Suprapubic skin (tissue), 4 donors: ENCODE measurements around the gene ARL13B.

Experiments
- EP300 ChIP-seq: sonication (generic); formaldehyde crosslinking; IDR thresholded peaks from one replicate; pipeline ENCODE4 v1.6.1; 2017; ENCODE audit warnings: antibody characterized with exemption
- POLR2A ChIP-seq, 2 donors: fragments of 450-650 bp; IDR thresholded peaks; one replicate each; pipeline ENCODE4 v1.6.1; 2017; ENCODE audit warnings: antibody characterized with exemption in 2 of 2, mild to moderate bottlenecking in 2 of 2, moderate library complexity in 2 of 2
- POLR2AphosphoS5 ChIP-seq, 3 donors: sonication (generic); formaldehyde crosslinking; IDR thresholded peaks; one replicate each; pipeline ENCODE4 v1.6.1; 2017; ENCODE audit warnings: antibody characterized with exemption in 3 of 3
- TF ChIP-seq, protein P1 (sequence below), 2 donors: fragments of 200-600 bp in 1 of 2; fragments of 450-650 bp in 1 of 2; sonication (generic) in 1 of 2; IDR thresholded peaks; one replicate each; pipeline ENCODE4 v1.5.1; 2016 to 2019; ENCODE audit warnings: antibody characterized with exemption in 2 of 2, mild to moderate bottlenecking in 1 of 2, moderate library complexity in 1 of 2

DNA sequence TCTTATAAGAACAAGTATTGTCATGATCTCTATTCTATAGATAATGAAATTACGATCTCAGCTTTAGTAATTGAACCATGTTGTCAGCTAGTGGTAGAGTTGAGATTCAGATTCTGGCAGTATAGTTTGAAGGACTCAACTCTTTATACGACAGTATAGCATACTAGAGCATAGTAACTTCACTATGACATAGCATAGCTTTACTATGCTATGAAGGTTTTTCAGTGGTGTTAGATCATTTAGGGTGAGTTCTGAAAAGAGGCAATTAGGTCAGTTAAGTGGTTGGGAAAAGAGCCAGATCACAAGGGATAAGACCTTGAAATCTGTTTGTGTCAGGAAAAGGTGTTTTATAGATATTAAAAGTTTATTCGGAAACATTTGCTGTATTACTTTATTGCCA is 40.3 kb downstream of the ARL13B start:
- TF ChIP-seq POLR2A (IDR thresholded peaks at IDR 0.05) = no peak
- TF ChIP-seq EP300 = no peak
- TF ChIP-seq, protein P1, sequence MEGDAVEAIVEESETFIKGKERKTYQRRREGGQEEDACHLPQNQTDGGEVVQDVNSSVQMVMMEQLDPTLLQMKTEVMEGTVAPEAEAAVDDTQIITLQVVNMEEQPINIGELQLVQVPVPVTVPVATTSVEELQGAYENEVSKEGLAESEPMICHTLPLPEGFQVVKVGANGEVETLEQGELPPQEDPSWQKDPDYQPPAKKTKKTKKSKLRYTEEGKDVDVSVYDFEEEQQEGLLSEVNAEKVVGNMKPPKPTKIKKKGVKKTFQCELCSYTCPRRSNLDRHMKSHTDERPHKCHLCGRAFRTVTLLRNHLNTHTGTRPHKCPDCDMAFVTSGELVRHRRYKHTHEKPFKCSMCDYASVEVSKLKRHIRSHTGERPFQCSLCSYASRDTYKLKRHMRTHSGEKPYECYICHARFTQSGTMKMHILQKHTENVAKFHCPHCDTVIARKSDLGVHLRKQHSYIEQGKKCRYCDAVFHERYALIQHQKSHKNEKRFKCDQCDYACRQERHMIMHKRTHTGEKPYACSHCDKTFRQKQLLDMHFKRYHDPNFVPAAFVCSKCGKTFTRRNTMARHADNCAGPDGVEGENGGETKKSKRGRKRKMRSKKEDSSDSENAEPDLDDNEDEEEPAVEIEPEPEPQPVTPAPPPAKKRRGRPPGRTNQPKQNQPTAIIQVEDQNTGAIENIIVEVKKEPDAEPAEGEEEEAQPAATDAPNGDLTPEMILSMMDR (IDR thresholded peaks at IDR 0.05) = no peak
- no peak for TF ChIP-seq POLR2AphosphoS5 (IDR thresholded peaks at IDR 0.05)
